K562 (cell line): ENCODE data around the gene LILRA6. TPM values are rescaled to one million over a fixed set of nuclear protein-coding genes. Genes with fewer than 3 reads are reported as not detected.

ENCODE experiments used
- ATAC-seq: fragments of 200-7000 bp; cut with Tn5 transposase; 3 replicates; pipeline ENCODE4 v1.9.1; 2020; ENCODE audit warnings: moderate library complexity
- BruUV-seq: library from RNA; stranded (reverse); fragments of 400-500 nt; replicated peaks from 2 replicates; lab custom pipeline; 2021; lab: Mats Ljungman, UMichigan
- CTCF ChIA-PET: fragments of 300-600 bp; formaldehyde crosslinking; extraction: SDS; loops from one replicate; lab custom pipeline; 2021; ENCODE audit warnings: low intra/inter-chr PET ratio; lab: Yijun Ruan, JAX
- POLR2A ChIA-PET: fragments of 300-600, 350-650 bp; sonication (Branson Sonifier 250); formaldehyde crosslinking; extraction: SDS; loops from one replicate; lab custom pipeline; 2021; ENCODE audit warnings: antibody characterized with exemption, inconsistent platforms; lab: Yijun Ruan, JAX
- DNase-seq, 4 experiments: peaks; one replicate each; pipeline versions ENCODE4 v3.0.0 to v3.0.0-alpha.2; 2011 to 2018; ENCODE audit warnings: low spot score in 3 of 4, mixed read lengths in 3 of 4; ENCODE audit errors: extremely low read depth in 1 of 4
- FAIRE-seq: peaks from 2 replicates; lab custom pipeline; 2011; peaks lifted over from hg19 to GRCh38; lab: Jason Lieb, UNC
- H2AFZ ChIP-seq: 2 replicates; pipeline ENCODE4 v1.6.0; 2011; ENCODE audit warnings: low read depth, low read length, control low read depth, inconsistent platforms
- H3K27ac ChIP-seq: fragments of 200-600 bp; 3 replicates; pipeline ENCODE4 v1.8.0; 2011; ENCODE audit warnings: low read depth, mild to moderate bottlenecking, control low read depth, inconsistent platforms, low read length, moderate library complexity, mixed read lengths; ENCODE audit errors: extremely low read depth
- H3K27me3 ChIP-seq, 2 experiments: fragments of 300-600 bp in 1 of 2; 2 replicates in 1 of 2; 3 replicates in 1 of 2; pipeline versions ENCODE4 v1.6.0 to v1.8.0; 2011; ENCODE audit warnings: inconsistent platforms in 2 of 2, low read length in 2 of 2, mild to moderate bottlenecking in 1 of 2, mixed read lengths in 1 of 2, moderate library complexity in 1 of 2; ENCODE audit not compliant: control insufficient read depth in 2 of 2, insufficient read depth in 2 of 2
- H3K36me3 ChIP-seq: fragments of 300-600 bp; 3 replicates; pipeline ENCODE4 v1.8.0; 2011; ENCODE audit warnings: mild to moderate bottlenecking, low read length, inconsistent platforms; ENCODE audit not compliant: control insufficient read depth, insufficient read depth
- H3K4me1 ChIP-seq, 2 experiments: fragments of 200-600 bp in 1 of 2; replicated peaks in 1 of 2; 2 replicates in 1 of 2; 3 replicates in 1 of 2; pipeline versions ENCODE4 v1.5.1 to v1.8.0; 2011; ENCODE audit warnings: inconsistent platforms in 2 of 2, low read length in 2 of 2, mild to moderate bottlenecking in 1 of 2, mixed read lengths in 1 of 2, moderate library complexity in 1 of 2; ENCODE audit not compliant: control insufficient read depth in 2 of 2, insufficient read depth in 2 of 2
- H3K4me2 ChIP-seq: 2 replicates; pipeline ENCODE4 v1.6.1; 2011; ENCODE audit warnings: low read length, control low read depth, inconsistent platforms, mixed read lengths; ENCODE audit not compliant: insufficient read depth
- H3K4me3 ChIP-seq: fragments of 200-600 bp; sonication (generic), shearing (Covaris generic); 2 replicates; pipeline ENCODE4 v1.5.1; 2016; ENCODE audit warnings: control low read depth, inconsistent platforms
- H3K79me2 ChIP-seq: fragments of 200-600 bp; 3 replicates; pipeline ENCODE4 v1.8.0; 2011; ENCODE audit warnings: low read length, inconsistent platforms; ENCODE audit not compliant: control insufficient read depth, insufficient read depth
- H3K9ac ChIP-seq, 2 experiments: 2 replicates each; pipeline versions ENCODE4 v1.6.0 to v1.6.1; 2011; ENCODE audit warnings: low read depth in 2 of 2, low read length in 2 of 2, control low read depth in 1 of 2, inconsistent platforms in 1 of 2, mild to moderate bottlenecking in 1 of 2, mixed read lengths in 1 of 2; ENCODE audit not compliant: insufficient read depth in 1 of 2
- H3K9me1 ChIP-seq: one replicate; pipeline ENCODE4 v1.6.0; 2011; ENCODE audit warnings: inconsistent platforms, mild to moderate bottlenecking, low read length, moderate library complexity; ENCODE audit not compliant: control insufficient read depth, insufficient read depth
- H3K9me3 ChIP-seq: replicated peaks from 2 replicates; pipeline ENCODE4 v1.5.1; 2011; ENCODE audit warnings: low read depth, low read length, inconsistent platforms; ENCODE audit not compliant: control insufficient read depth, insufficient read depth
- H4K20me1 ChIP-seq: replicated peaks from 2 replicates; pipeline ENCODE4 v1.6.1; 2011; ENCODE audit warnings: low read length, inconsistent platforms, mixed read lengths; ENCODE audit not compliant: control insufficient read depth, insufficient read depth
- ATF7 ChIP-seq: fragments of 450-650 bp; IDR thresholded peaks from 2 replicates; pipeline ENCODE4 v1.7.1; 2014; ENCODE audit warnings: mild to moderate bottlenecking, moderate library complexity
- ELF1 ChIP-seq: fragments of 200-800 bp; sonication (Bioruptor generic); IDR thresholded peaks from 2 replicates; pipeline ENCODE4 v1.6.1; 2016; ENCODE audit warnings: missing genetic modification characterization, missing compliant biosample characterization
- ELF4 ChIP-seq: fragments of 450-650 bp; formaldehyde crosslinking; IDR thresholded peaks from 2 replicates; pipeline ENCODE4 v1.4.0; 2022; ENCODE audit warnings: missing genetic modification characterization
- EZH2 ChIP-seq: IDR thresholded peaks from 2 replicates; pipeline ENCODE4 v1.6.1; 2012; ENCODE audit warnings: low read depth, mild to moderate bottlenecking, inconsistent platforms, low read length, borderline replicate concordance
- IRF9 ChIP-seq: fragments of 450-650 bp; IDR thresholded peaks from 2 replicates; pipeline ENCODE4 v1.6.1; 2016; ENCODE audit warnings: missing biosample characterization, missing genetic modification characterization
- NR1H2 ChIP-seq: sonication (generic); formaldehyde crosslinking; IDR thresholded peaks from 2 replicates; pipeline ENCODE4 v1.4.0; 2020; ENCODE audit warnings: mild to moderate bottlenecking, missing genetic modification reagents
- POLR2AphosphoS2 ChIP-seq: IDR thresholded peaks from 2 replicates; pipeline ENCODE4 v1.6.1; 2012; ENCODE audit warnings: low read length, improper control_type of control experiment
- RBBP5 ChIP-seq: fragments of 200-600 bp; sonication (generic); IDR thresholded peaks from 2 replicates; pipeline ENCODE4 v1.6.1; 2012; ENCODE audit warnings: borderline replicate concordance, mild to moderate bottlenecking, low read length, control low read depth, inconsistent platforms; ENCODE audit not compliant: insufficient read depth, poor library complexity, severe bottlenecking
- SREBF1 ChIP-seq: fragments of 150-350 bp; IDR thresholded peaks from 2 replicates; pipeline ENCODE4 v1.6.1; 2014; ENCODE audit warnings: antibody characterized with exemption, low read depth, low read length, borderline replicate concordance
- SRSF1 ChIP-seq: fragments of 200-400 bp; formaldehyde crosslinking; IDR thresholded peaks from 2 replicates; pipeline ENCODE4 v1.6.1; 2017; ENCODE audit warnings: mild to moderate bottlenecking, low read depth, low read length, moderate library complexity
- TARDBP ChIP-seq: fragments of 450-650 bp; IDR thresholded peaks from 2 replicates; pipeline ENCODE4 v1.6.1; 2016
- TBL1XR1 ChIP-seq, 2 experiments: IDR thresholded peaks; 2 replicates each; pipeline ENCODE4 v1.6.1; 2012; ENCODE audit warnings: improper control_type of control experiment in 2 of 2, low read length in 2 of 2, mild to moderate bottlenecking in 1 of 2
- TRIM24 ChIP-seq, 2 experiments: fragments of 450-650 bp; IDR thresholded peaks; 2 replicates each; pipeline ENCODE4 v1.6.1; 2016
- WHSC1 ChIP-seq: IDR thresholded peaks from one replicate; pipeline ENCODE4 v1.6.1; 2012; ENCODE audit warnings: low read length, control low read depth, inconsistent platforms
- ZNF239 ChIP-seq: fragments of 250-450 bp; sonication (Bioruptor Pico); IDR thresholded peaks from 2 replicates; pipeline ENCODE4 v1.4.0; 2020; ENCODE audit warnings: mild to moderate bottlenecking
- ZNF695 ChIP-seq: fragments of 450-650 bp; formaldehyde crosslinking; IDR thresholded peaks from 2 replicates; pipeline ENCODE4 v1.4.0; 2020; ENCODE audit warnings: mild to moderate bottlenecking, moderate library complexity
- WGBS: fragments of 100-300 bp; shearing (Covaris generic); methylation state at CpG from one replicate; pipeline ENCODE4 v1.1.6; 2016; ENCODE audit warnings: low coverage, mixed read lengths; ENCODE audit not compliant: insufficient coverage; ENCODE audit errors: missing lambda C conversion rate; 5-methylcytosine and 5-hydroxymethylcytosine counted together
- in situ Hi-C: fragments of 300-500 bp; cut with MboI; formaldehyde crosslinking; loops from 4 replicates; pipeline ENCODE4 v1.15.0; 2018; ENCODE audit warnings: inconsistent platforms, mixed read lengths
- intact Hi-C: fragments of 100-400 bp; cut with micrococcal nuclease; formaldehyde crosslinking; loops from 2 replicates; pipeline ENCODE4 v1.14.2; 2022
- polyA plus RNA-seq, 8 experiments: library from polyadenylated mRNA; depleted of rRNA in 4 of 8; stranded (reverse) in 5 of 8; unstranded in 3 of 8; fragments of >200 nt; fragmentation: Nextera tagmentation in 2 of 8; fragmentation: Illumina TruSeq in 1 of 8; extraction: Ambion mirVana in 2 of 8; extraction: Trizol in 1 of 8; gene quantifications; 2 replicates each; pipeline versions ENCODE4 v1.2.1 to v1.2.3, GENCODE V29; 2011 to 2014; ENCODE audit warnings: inconsistent platforms in 1 of 8, missing spikeins in 1 of 8
- total RNA-seq, 7 experiments: library from RNA; depleted of rRNA in 6 of 7; stranded (reverse); fragments of >200 nt in 6 of 7; fragmentation: Illumina TruSeq in 2 of 7; extraction: Trizol in 2 of 7; gene quantifications; 2 replicates each; pipeline versions ENCODE4 v1.2.1 to v1.2.3, GENCODE V29; 2011 to 2021; ENCODE audit warnings: low replicate concordance in 1 of 7
- TF ChIP-seq, protein P1 (sequence below): fragments of 200-800 bp; sonication (Bioruptor generic); IDR thresholded peaks from 2 replicates; pipeline ENCODE4 v1.6.1; 2017; ENCODE audit warnings: missing genetic modification characterization, missing compliant biosample characterization
- TF ChIP-seq, protein P2 (sequence below): fragments of 150-350 bp; conservative IDR thresholded peaks from 2 replicates; pipeline ENCODE4 v1.6.1; 2014; ENCODE audit warnings: low read length
- TF ChIP-seq, protein P3 (sequence below): fragments of 250-450 bp; sonication (Bioruptor Pico); IDR thresholded peaks from 2 replicates; pipeline ENCODE4 v1.5.0; 2020; ENCODE audit warnings: mild to moderate bottlenecking

The LILRA6 gene
- total and polyA plus RNA-seq, 9 of the 15 experiments (the other 6 are each of a cell fraction or from before 2014, with no cell fraction given) = 0.03 TPM; not detected in 8

DNA sequence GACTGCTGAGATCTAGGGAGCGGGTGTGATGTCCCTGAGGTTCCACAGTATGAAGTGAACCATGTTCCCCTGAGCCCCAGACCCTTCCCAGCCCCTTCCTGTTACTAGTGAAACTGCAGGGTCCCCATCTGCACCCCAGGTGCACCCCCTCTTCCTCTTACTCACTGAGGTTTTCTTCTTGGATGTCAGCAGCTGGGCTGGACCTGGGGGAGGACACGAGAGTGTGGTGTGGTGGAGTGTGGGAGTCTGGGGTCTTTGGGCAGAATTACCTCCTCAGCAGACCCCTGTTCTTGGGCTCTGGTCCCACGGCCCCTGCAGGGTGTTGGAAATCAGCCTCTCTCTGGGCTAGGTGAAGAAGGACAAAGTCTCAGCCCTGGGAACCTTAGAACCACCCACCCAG is 3.3 kb upstream of the LILRA6 start:
- Histone ChIP-seq H3K9me3 (no peaks in the 10 kb centered on the region), H3K27me3 (peaks cover 33 to 35% of the 10 kb centered on the region in 2 experiments), H3K4me1 (no peaks in the 10 kb centered on the region; a peak in 1 of 5 replicates), H3K4me2 (no peak overlapping the region), H3K27ac (no peak overlapping the region), H2AFZ (no peak overlapping the region), H3K9me1 (no peaks in the 10 kb centered on the region), H3K36me3 (no peaks in the 10 kb centered on the region), H3K79me2 (no peaks in the 10 kb centered on the region), H3K9ac (no peak overlapping the region), H4K20me1 (no peaks in the 10 kb centered on the region), H3K4me3 (no peak overlapping the region)
- BruUV-seq = no TSS peak
- ChIA-PET POLR2A (no interaction called here), CTCF (no interaction called here)
- 0% methylated on average over 2 of the region's 3 CpGs for WGBS
- in situ Hi-C loops = no loop called here
- ATAC-seq = no peak
- DNase-seq = no peak
- FAIRE-seq = no peak
- intact Hi-C loops = no loop called here
- TF ChIP-seq EZH2 (no peak), NR1H2 (CRISPR knock-in tag) (no peak), TRIM24 (IDR thresholded peaks at IDR 0.05) (no peak), ZNF239 (CRISPR knock-in tag) (no peak), ELF1 (tag) (no peak), ATF7 (no peak), ZNF695 (CRISPR knock-in tag) (no peak), POLR2AphosphoS2 (no peak), WHSC1 (no peak), TARDBP (no peak), IRF9 (tag) (no peak), RBBP5 (no peak), SRSF1 (no peak), SREBF1 (no peak), TBL1XR1 (IDR thresholded peaks at IDR 0.05; ENCODE audit: low read length in 2 of 2) (no peak), ELF4 (CRISPR knock-in tag) (no peak)
- TF ChIP-seq, protein P1, sequence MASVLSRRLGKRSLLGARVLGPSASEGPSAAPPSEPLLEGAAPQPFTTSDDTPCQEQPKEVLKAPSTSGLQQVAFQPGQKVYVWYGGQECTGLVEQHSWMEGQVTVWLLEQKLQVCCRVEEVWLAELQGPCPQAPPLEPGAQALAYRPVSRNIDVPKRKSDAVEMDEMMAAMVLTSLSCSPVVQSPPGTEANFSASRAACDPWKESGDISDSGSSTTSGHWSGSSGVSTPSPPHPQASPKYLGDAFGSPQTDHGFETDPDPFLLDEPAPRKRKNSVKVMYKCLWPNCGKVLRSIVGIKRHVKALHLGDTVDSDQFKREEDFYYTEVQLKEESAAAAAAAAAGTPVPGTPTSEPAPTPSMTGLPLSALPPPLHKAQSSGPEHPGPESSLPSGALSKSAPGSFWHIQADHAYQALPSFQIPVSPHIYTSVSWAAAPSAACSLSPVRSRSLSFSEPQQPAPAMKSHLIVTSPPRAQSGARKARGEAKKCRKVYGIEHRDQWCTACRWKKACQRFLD (CRISPR knock-in tag) = no peak
- TF ChIP-seq, protein P2, sequence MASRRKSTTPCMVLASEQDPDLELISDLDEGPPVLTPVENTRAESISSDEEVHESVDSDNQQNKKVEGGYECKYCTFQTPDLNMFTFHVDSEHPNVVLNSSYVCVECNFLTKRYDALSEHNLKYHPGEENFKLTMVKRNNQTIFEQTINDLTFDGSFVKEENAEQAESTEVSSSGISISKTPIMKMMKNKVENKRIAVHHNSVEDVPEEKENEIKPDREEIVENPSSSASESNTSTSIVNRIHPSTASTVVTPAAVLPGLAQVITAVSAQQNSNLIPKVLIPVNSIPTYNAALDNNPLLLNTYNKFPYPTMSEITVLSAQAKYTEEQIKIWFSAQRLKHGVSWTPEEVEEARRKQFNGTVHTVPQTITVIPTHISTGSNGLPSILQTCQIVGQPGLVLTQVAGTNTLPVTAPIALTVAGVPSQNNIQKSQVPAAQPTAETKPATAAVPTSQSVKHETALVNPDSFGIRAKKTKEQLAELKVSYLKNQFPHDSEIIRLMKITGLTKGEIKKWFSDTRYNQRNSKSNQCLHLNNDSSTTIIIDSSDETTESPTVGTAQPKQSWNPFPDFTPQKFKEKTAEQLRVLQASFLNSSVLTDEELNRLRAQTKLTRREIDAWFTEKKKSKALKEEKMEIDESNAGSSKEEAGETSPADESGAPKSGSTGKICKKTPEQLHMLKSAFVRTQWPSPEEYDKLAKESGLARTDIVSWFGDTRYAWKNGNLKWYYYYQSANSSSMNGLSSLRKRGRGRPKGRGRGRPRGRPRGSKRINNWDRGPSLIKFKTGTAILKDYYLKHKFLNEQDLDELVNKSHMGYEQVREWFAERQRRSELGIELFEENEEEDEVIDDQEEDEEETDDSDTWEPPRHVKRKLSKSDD = no peak
- TF ChIP-seq, protein P3, sequence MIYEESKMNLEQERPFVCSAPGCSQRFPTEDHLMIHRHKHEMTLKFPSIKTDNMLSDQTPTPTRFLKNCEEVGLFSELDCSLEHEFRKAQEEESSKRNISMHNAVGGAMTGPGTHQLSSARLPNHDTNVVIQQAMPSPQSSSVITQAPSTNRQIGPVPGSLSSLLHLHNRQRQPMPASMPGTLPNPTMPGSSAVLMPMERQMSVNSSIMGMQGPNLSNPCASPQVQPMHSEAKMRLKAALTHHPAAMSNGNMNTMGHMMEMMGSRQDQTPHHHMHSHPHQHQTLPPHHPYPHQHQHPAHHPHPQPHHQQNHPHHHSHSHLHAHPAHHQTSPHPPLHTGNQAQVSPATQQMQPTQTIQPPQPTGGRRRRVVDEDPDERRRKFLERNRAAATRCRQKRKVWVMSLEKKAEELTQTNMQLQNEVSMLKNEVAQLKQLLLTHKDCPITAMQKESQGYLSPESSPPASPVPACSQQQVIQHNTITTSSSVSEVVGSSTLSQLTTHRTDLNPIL (CRISPR knock-in tag) = no peak
